PC-9 (cell line): ENCODE results near the gene PEX11G. TPM values are rescaled to one million over a fixed set of nuclear protein-coding genes. Genes with fewer than 3 reads are reported as not detected.
A peak's percentile ranks its signal among the peaks of the same experiment; 100 is the strongest.

Experiments
- BruUV-seq: library from RNA; stranded (reverse); fragments of 400-500 nt; replicated peaks from 2 replicates; lab custom pipeline; 2021; lab: Mats Ljungman, UMichigan
- CTCF ChIA-PET: fragments of 300-600 bp; sonication (Branson Sonifier 250); formaldehyde crosslinking; loops from one replicate; lab custom pipeline; 2022; ENCODE audit warnings: antibody characterized with exemption; lab: Charles Lee
- POLR2A ChIA-PET: fragments of 300-600 bp; sonication (Branson Sonifier 250); formaldehyde crosslinking; loops from one replicate; lab custom pipeline; 2022; ENCODE audit warnings: antibody characterized with exemption; ENCODE audit not compliant: unreplicated experiment; lab: Charles Lee
- DNase-seq, 2 experiments: peaks; one replicate each; pipeline versions ENCODE4 v3.0.0 to v3.0.0-alpha.2; 2015 to 2022; ENCODE audit warnings: mixed read lengths in 1 of 2
- H2AFZ ChIP-seq: fragments of 200-600 bp; sonication (generic); 2 replicates; pipeline ENCODE4 v1.8.1; 2017; ENCODE audit warnings: antibody characterized with exemption
- H3F3A ChIP-seq: fragments of 200-600 bp; sonication (generic); 2 replicates; pipeline ENCODE4 v1.8.1; 2017; ENCODE audit warnings: antibody characterized with exemption, mild to moderate bottlenecking, low read depth; ENCODE audit not compliant: insufficient read depth
- H3K27ac ChIP-seq: fragments of 200-600 bp; sonication (generic); 2 replicates; pipeline ENCODE4 v1.6.1; 2016; ENCODE audit warnings: mixed run types
- H3K27me3 ChIP-seq: fragments of 200-600 bp; sonication (generic); 2 replicates; pipeline ENCODE4 v1.6.1; 2016; ENCODE audit warnings: low read depth, mixed run types; ENCODE audit not compliant: insufficient read depth
- H3K36me3 ChIP-seq: fragments of 200-600 bp; sonication (generic); 2 replicates; pipeline ENCODE4 v1.6.1; 2016; ENCODE audit warnings: low read depth, mixed run types
- H3K4me1 ChIP-seq: fragments of 200-600 bp; sonication (generic); replicated peaks from 2 replicates; pipeline ENCODE4 v1.6.1; 2016; ENCODE audit warnings: mixed run types; ENCODE audit not compliant: insufficient read depth
- H3K4me2 ChIP-seq: fragments of 200-600 bp; sonication (generic); 2 replicates; pipeline ENCODE4 v1.6.1; 2017; ENCODE audit warnings: mixed run types
- H3K4me3 ChIP-seq: fragments of 200-600 bp; sonication (generic); 2 replicates; pipeline ENCODE4 v1.6.1; 2016; ENCODE audit warnings: mixed run types
- H3K79me2 ChIP-seq: fragments of 200-600 bp; sonication (generic); 2 replicates; pipeline ENCODE4 v1.6.1; 2017; ENCODE audit warnings: low read depth, mixed run types
- H3K9me2 ChIP-seq: fragments of 200-600 bp; sonication (generic); 2 replicates; pipeline ENCODE4 v1.8.1; 2017; ENCODE audit warnings: mild to moderate bottlenecking; ENCODE audit not compliant: insufficient read depth
- H3K9me3 ChIP-seq: fragments of 200-600 bp; sonication (generic); 2 replicates; pipeline ENCODE4 v1.8.1; 2016; ENCODE audit warnings: low read depth; ENCODE audit not compliant: insufficient read depth
- H4K20me1 ChIP-seq: fragments of 200-600 bp; sonication (generic); 2 replicates; pipeline ENCODE4 v1.8.1; 2017; ENCODE audit not compliant: insufficient read depth
- EZH2 ChIP-seq: fragments of 200-600 bp; sonication (generic); IDR thresholded peaks from 2 replicates; pipeline ENCODE4 v1.8.0; 2017; ENCODE audit warnings: antibody characterized with exemption, low read depth
- intact Hi-C: fragments of 100-400 bp; cut with micrococcal nuclease; formaldehyde crosslinking; loops from one replicate; pipeline ENCODE4 v1.10.0; 2022; ENCODE audit not compliant: unreplicated experiment
- total RNA-seq: library from RNA; stranded (reverse); gene quantifications from 2 replicates; pipeline ENCODE4 v1.2.3, GENCODE V29; 2021
- TF ChIP-seq, protein P1 (sequence below): fragments of 200-600 bp; sonication (generic); conservative IDR thresholded peaks from 2 replicates; pipeline ENCODE4 v1.6.1; 2017; ENCODE audit warnings: mixed run types, antibody characterized with exemption, mild to moderate bottlenecking, moderate library complexity

Gene PEX11G
- total RNA-seq, 1 experiment from 2014 or later = 10.5 TPM

GRCh38 chr19:7509625-7510024, 20.8 kb upstream of the PEX11G start:
- POLR2A ChIA-PET = no interaction called here

DNA sequence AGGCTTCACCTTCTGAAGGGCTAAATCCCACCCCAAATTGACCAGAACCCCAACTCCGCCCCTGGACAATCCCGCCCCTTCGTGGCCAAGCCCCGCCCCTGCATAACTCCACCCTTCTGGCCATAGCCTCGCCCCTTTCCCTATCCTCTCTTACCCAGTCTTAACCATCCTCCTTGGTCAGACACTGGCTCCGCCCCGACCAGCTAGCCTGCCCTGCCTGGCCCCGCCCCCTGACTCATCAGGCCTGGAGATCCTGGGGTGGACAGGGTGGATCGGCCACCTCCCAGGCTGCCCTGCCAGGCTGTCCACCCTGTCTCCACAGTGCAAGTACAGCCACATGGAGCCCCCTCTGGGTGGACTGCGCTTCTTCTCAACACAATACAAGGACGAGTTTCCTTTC, 19.0 kb upstream of the PEX11G start:
- Histone ChIP-seq H3K79me2 (no peaks in the 10 kb centered on the region), H3K36me3 (no peaks in the 10 kb centered on the region), H3K27ac (no peak overlapping the region), H3K27me3 (no peaks in the 10 kb centered on the region), H3K9me2 (no peaks in the 10 kb centered on the region), H2AFZ (no peak overlapping the region), H3K4me1 (peaks cover 32% of the 10 kb centered on the region), H3K9me3 (no peaks in the 10 kb centered on the region), H3K4me3 (no peak overlapping the region), H3K4me2 (peak overlapping the region; percentile 58), H3F3A (peaks cover 20% of the 10 kb centered on the region), H4K20me1 (no peaks in the 10 kb centered on the region)
- CTCF ChIA-PET = no interaction called here
- TF ChIP-seq, protein P1, sequence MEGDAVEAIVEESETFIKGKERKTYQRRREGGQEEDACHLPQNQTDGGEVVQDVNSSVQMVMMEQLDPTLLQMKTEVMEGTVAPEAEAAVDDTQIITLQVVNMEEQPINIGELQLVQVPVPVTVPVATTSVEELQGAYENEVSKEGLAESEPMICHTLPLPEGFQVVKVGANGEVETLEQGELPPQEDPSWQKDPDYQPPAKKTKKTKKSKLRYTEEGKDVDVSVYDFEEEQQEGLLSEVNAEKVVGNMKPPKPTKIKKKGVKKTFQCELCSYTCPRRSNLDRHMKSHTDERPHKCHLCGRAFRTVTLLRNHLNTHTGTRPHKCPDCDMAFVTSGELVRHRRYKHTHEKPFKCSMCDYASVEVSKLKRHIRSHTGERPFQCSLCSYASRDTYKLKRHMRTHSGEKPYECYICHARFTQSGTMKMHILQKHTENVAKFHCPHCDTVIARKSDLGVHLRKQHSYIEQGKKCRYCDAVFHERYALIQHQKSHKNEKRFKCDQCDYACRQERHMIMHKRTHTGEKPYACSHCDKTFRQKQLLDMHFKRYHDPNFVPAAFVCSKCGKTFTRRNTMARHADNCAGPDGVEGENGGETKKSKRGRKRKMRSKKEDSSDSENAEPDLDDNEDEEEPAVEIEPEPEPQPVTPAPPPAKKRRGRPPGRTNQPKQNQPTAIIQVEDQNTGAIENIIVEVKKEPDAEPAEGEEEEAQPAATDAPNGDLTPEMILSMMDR = no peak
- no peak for TF ChIP-seq EZH2
- DNase-seq = peak; percentile 95 to 97
- intact Hi-C loops = loop anchor here (5.0 kb wide), 1 partner anchor 111 kb away; no protein-coding TSS in a partner anchor
- BruUV-seq = no TSS peak
- POLR2A ChIA-PET = interaction anchor here (0.6 to 0.7 kb wide), 2 partner anchors 18 to 86 kb away, joined by 6 to 9 read pairs; no protein-coding TSS in a partner anchor

More at GRCh38 chr19:7509625-7510024, 20.8 kb upstream of the PEX11G start:
- Histone ChIP-seq H3K9me2 (no peaks in the 10 kb centered on the region), H2AFZ (no peak overlapping the region), H3K36me3 (no peaks in the 10 kb centered on the region), H3K4me1 (peaks cover 34% of the 10 kb centered on the region), H4K20me1 (no peaks in the 10 kb centered on the region), H3F3A (peaks cover 26% of the 10 kb centered on the region), H3K27me3 (no peaks in the 10 kb centered on the region), H3K9me3 (no peaks in the 10 kb centered on the region), H3K79me2 (no peaks in the 10 kb centered on the region), H3K4me2 (no peak overlapping the region), H3K4me3 (no peak overlapping the region), H3K27ac (no peak overlapping the region)
- no peak for TF ChIP-seq EZH2
- TF ChIP-seq, protein P1 = no peak
- no TSS peak for BruUV-seq
- DNase-seq = no peak
- CTCF ChIA-PET = no interaction called here
- intact Hi-C loops = loop anchor here (5.0 kb wide), 1 partner anchor 112 kb away; no protein-coding TSS in a partner anchor

DNA sequence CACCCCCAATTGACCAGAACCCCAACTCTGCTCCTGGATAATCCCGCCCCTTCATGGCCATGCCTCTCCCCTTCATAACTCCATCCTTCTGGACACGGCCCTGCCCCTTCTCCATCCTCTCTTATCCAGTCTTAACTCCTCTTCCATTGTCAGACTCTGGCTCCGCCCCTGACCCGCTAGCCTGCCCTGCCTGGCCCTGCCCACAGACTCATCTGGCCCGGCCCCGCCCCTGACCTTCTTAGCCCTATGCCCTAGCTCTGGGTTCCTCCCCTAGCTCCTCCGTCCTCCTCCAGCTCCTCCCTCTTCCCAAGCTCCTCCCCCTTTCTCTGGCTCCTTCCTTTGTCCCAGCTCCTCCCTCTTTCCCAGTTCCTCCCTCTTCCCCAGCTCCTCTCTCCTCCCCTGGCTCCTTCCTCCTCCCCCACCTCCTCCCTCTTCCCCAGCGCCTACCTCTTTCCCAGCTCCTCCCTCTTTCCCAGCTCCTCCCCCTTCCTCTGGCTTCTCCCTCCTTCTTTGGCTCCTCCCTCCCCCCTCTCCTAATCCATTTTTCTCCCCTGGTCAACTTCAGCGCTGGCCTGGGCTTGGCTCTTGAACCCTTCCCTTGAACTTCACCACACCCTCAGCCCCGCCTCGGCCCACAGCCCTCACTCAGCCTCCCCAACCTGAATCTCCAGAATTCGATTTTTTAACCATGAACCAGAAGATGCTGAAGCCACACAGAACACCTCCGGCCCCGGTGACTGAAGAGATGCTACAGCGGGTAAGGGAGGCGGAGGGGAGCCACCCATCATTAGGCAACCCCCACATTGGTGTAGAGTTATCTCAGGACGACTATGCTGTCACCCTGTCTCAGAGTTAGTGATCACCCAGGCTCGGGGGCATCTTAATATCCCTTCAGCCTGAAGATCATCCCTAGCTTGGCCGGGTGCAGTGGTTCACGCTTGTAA, 17.8 kb upstream of the PEX11G start:
- no peaks in the 10 kb centered on the region for H3K9me2 ChIP-seq
- no peak overlapping the region; the same call in 1 of the 2 replicates for H3K4me3 ChIP-seq
- no peaks in the 10 kb centered on the region for H3K9me3 ChIP-seq
- CTCF ChIA-PET = interaction anchor here (0.5 to 0.6 kb wide), 4 partner anchors 114 to 498 kb away, joined by 3 to 19 read pairs (median 6); no protein-coding TSS in a partner anchor
- peak overlapping the region; percentile 55 for H3K4me2 ChIP-seq
- no peaks in the 10 kb centered on the region for H3K27me3 ChIP-seq
- H3K36me3 ChIP-seq = no peaks in the 10 kb centered on the region
- DNase-seq = peak; percentile 98
- peaks cover 17% of the 10 kb centered on the region for H3F3A ChIP-seq
- no TSS peak for BruUV-seq
- TF ChIP-seq EZH2 = no peak
- TF ChIP-seq, protein P1 = no peak
- no peaks in the 10 kb centered on the region for H4K20me1 ChIP-seq
- H3K27ac ChIP-seq = no peak overlapping the region
- peaks cover 24% of the 10 kb centered on the region for H3K4me1 ChIP-seq
- POLR2A ChIA-PET = interaction anchor here (0.6 to 0.7 kb wide), 5 partner anchors 48 to 815 kb away, joined by 4 to 22 read pairs (median 5); partner anchors contain the start of genes NDUFA7 and RPS28
- intact Hi-C loops = loop anchor here (5.0 kb wide), 1 partner anchor 109 kb away; no protein-coding TSS in a partner anchor
- H3K79me2 ChIP-seq = no peaks in the 10 kb centered on the region
- no peak overlapping the region for H2AFZ ChIP-seq
